Chondrocyte (in vitro differentiated cells): Measurements from ENCODE around the gene PLEKHG4B. TPM values are rescaled to one million over a fixed set of nuclear protein-coding genes. Genes with fewer than 3 reads are reported as not detected.

ENCODE experiments used
- DNase-seq: peaks from one replicate; pipeline ENCODE4 v3.0.0; 2021; ENCODE audit warnings: mixed read lengths, low spot score
- H3K27ac Mint-ChIP-seq: one replicate; pipeline ENCODE4 v1.8.0; 2021; ENCODE audit warnings: mild to moderate bottlenecking, moderate library complexity, mixed read lengths; ENCODE audit not compliant: unreplicated experiment
- H3K27me3 Mint-ChIP-seq: 2 replicates; pipeline ENCODE4 v1.8.0; 2021; ENCODE audit warnings: low read depth, mixed read lengths
- H3K36me3 Mint-ChIP-seq: 2 replicates; pipeline ENCODE4 v1.8.0; 2021; ENCODE audit warnings: low read depth, mixed read lengths
- H3K4me1 Mint-ChIP-seq: 2 replicates; pipeline ENCODE4 v1.8.0; 2021; ENCODE audit warnings: low read depth, mild to moderate bottlenecking, mixed read lengths
- H3K4me3 Mint-ChIP-seq: one replicate; pipeline ENCODE4 v1.8.0; 2021; ENCODE audit warnings: mild to moderate bottlenecking, moderate library complexity, mixed read lengths; ENCODE audit not compliant: unreplicated experiment
- H3K9me3 Mint-ChIP-seq: 2 replicates; pipeline ENCODE4 v1.8.0; 2021; ENCODE audit warnings: low read depth, mixed read lengths
- CTCF ChIP-seq: fragments of 200-600 bp; sonication (generic); IDR thresholded peaks from 2 replicates; pipeline ENCODE4 v1.5.0; 2021; ENCODE audit warnings: antibody characterized with exemption, mild to moderate bottlenecking, moderate library complexity
- total RNA-seq: library from RNA; stranded (reverse); gene quantifications from 3 replicates; pipeline ENCODE4 v1.2.1, GENCODE V29; 2021

Gene PLEKHG4B
- total RNA-seq, 1 donor from 2014 or later, result 2.0 TPM

- Mint-ChIP-seq H3K27me3 (peaks cover 10% of the 10 kb centered on the region), H3K27ac (no peak overlapping the region), H3K9me3 (no peaks in the 10 kb centered on the region), H3K4me3 (no peak overlapping the region), H3K36me3 (no peaks in the 10 kb centered on the region), H3K4me1 (peaks cover 6% of the 10 kb centered on the region)
- peak; percentile 91 for DNase-seq
- no peak for TF ChIP-seq CTCF
Observed at GRCh38 chr5:181566-181965, 89.6 kb downstream of the PLEKHG4B start.

- no peak for TF ChIP-seq CTCF
- H3K4me3 Mint-ChIP-seq, result no peak overlapping the region
- H3K36me3 Mint-ChIP-seq, result no peaks in the 10 kb centered on the region
- peaks cover 10% of the 10 kb centered on the region for H3K27me3 Mint-ChIP-seq
- H3K27ac Mint-ChIP-seq, result no peak overlapping the region
- peak; percentile 85 for DNase-seq
- H3K9me3 Mint-ChIP-seq, result no peaks in the 10 kb centered on the region
- peaks cover 6% of the 10 kb centered on the region for H3K4me1 Mint-ChIP-seq
Observed at GRCh38 chr5:182126-182525, 90.2 kb downstream of the PLEKHG4B start.

- no peak for TF ChIP-seq CTCF
- Mint-ChIP-seq H3K27me3 (no peaks in the 10 kb centered on the region), H3K9me3 (no peaks in the 10 kb centered on the region), H3K27ac (peak overlapping the region; percentile 41), H3K4me3 (no peak overlapping the region), H3K4me1 (peaks cover 13% of the 10 kb centered on the region), H3K36me3 (no peaks in the 10 kb centered on the region)
- no peak for DNase-seq
Observed at GRCh38 chr5:184471-184870, 92.5 kb downstream of the PLEKHG4B start.

- peaks cover 13% of the 10 kb centered on the region for H3K4me1 Mint-ChIP-seq
- H3K27me3 Mint-ChIP-seq, result no peaks in the 10 kb centered on the region
- no peaks in the 10 kb centered on the region for H3K9me3 Mint-ChIP-seq
- no peak for TF ChIP-seq CTCF
- H3K36me3 Mint-ChIP-seq, result no peaks in the 10 kb centered on the region
- H3K27ac Mint-ChIP-seq, result no peak overlapping the region
- H3K4me3 Mint-ChIP-seq, result no peak overlapping the region
- DNase-seq, result peak; percentile 79
Observed at GRCh38 chr5:185095-186070, 93.4 kb downstream of the PLEKHG4B start.

GRCh38 chr5:186091-187041 is 94.4 kb downstream of the PLEKHG4B start:
- Mint-ChIP-seq H3K9me3 (no peaks in the 10 kb centered on the region), H3K4me1 (peaks cover 13% of the 10 kb centered on the region), H3K27me3 (no peaks in the 10 kb centered on the region), H3K4me3 (no peak overlapping the region), H3K27ac (no peak overlapping the region), H3K36me3 (no peaks in the 10 kb centered on the region)
- peak; percentile 84 for DNase-seq
- TF ChIP-seq CTCF, result no peak
